Measurements from ENCODE around the gene ATP8A2.

- TF ChIP-seq GABPB1 (CRISPR knock-in tag; IDR thresholded peaks at IDR 0.05) (no peak), CREB1 (CRISPR knock-in tag; IDR thresholded peaks at IDR 0.05) (no peak), SOX15 (CRISPR knock-in tag; IDR thresholded peaks at IDR 0.05) (no peak), CTCF (IDR thresholded peaks at IDR 0.05) (no peak), SMAD3 (CRISPR knock-in tag; IDR thresholded peaks at IDR 0.05; ENCODE audit: borderline replicate concordance) (no peak), IRF1 (CRISPR knock-in tag; IDR thresholded peaks at IDR 0.05) (no peak), TCF7 (CRISPR knock-in tag; IDR thresholded peaks at IDR 0.05; ENCODE audit: low read depth) (no peak), RELA (CRISPR knock-in tag; IDR thresholded peaks at IDR 0.05; ENCODE audit: borderline replicate concordance) (no peak)
- TF ChIP-seq, protein P1, sequence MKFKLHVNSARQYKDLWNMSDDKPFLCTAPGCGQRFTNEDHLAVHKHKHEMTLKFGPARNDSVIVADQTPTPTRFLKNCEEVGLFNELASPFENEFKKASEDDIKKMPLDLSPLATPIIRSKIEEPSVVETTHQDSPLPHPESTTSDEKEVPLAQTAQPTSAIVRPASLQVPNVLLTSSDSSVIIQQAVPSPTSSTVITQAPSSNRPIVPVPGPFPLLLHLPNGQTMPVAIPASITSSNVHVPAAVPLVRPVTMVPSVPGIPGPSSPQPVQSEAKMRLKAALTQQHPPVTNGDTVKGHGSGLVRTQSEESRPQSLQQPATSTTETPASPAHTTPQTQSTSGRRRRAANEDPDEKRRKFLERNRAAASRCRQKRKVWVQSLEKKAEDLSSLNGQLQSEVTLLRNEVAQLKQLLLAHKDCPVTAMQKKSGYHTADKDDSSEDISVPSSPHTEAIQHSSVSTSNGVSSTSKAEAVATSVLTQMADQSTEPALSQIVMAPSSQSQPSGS (CRISPR knock-in tag; IDR thresholded peaks at IDR 0.05; ENCODE audit: borderline replicate concordance, low read depth): no peak
Observed at GRCh38 chr13:25905611-25906010, 533.8 kb downstream of the ATP8A2 start.

All from WTC11 (cell line).